ENCODE data around the gene ZSWIM5.
"Not testable (repeated sequence)": the region's sequence is repeated elsewhere in the genome, so short reads cannot be mapped to it uniquely, and the experiment has no call there.

The ZSWIM5 gene

DNA sequence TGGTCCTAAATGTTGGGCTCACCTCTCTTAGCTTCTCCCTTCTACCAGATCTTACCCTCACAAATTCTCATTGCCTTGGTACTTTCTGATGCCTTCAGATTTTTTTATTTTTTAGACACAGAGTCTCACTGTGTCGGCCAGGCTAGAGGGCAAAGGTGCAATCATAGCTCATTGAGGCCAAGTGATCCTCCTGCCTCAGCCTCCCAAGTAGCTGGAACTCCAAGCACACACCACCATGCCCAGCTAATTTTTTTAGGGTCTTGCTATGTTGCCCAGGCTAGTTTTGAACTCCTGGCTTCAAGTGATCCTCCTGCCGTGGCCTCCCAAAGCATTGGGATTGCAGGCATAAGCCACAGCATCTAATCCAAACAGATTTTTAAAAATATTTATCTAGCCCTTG is 69.4 kb downstream of the ZSWIM5 start:
- DNase-seq = no peak

DNA sequence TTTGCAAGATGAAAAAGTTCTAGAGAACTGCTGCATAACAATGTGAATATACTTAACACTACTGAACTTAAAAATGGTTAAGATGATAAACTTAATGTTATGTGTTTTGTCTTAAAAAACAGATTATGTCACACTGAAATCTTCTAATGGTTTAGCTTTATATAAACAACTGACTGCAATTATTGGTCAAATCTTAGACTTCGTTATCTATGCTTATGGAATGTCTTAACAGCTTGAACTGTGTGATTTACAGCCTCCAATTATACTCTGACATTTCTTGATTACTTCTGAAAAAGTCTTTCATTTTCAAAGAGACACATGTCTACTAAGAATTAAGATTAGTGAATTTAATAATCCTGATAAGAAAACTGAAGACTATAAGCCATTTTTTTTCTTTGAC is 71.1 kb downstream of the ZSWIM5 start:
- no peak for DNase-seq

GRCh38 chr1:45134461-45134873 is 71.9 kb downstream of the ZSWIM5 start:
- DNase-seq = no peak

DNA sequence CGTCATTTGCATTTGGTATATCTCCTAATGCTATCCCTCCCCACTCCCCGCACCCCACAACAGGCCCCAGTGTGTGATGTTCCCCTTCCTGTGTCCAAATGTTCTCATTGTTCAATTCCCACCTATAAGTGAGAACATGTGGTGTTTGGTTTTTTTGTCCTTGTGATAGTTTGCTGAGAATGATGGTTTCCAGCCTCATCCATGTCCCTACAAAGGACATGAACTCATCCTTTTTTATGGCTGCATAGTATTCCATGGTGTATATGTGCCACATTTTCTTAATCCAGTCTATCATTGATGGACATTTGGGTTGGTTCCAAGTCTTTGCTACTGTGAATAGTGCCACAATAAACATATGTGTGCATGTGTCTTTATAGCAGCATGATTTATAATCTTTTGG is 73.7 kb downstream of the ZSWIM5 start:
- DNase-seq = not testable (repeated sequence)

DNA sequence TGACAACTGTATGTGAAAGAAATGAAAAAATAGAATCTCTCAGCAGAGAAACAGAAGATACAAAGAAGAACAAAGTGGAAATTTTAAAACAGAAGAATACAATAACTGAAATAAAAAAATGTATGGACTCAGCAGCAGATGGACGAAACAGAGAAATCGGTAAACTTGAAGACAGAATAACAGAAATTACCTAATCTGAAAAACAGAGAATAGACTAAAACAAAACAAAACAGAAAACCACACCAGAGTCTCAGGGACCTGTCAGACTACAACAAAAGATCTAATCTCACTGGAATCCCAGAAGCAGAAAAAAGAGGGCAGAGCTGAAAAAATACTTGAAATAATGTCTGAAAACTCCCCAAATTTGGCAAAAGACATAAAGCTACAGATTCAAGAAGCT is 83.0 kb downstream of the ZSWIM5 start:
- no peak for DNase-seq

DNA sequence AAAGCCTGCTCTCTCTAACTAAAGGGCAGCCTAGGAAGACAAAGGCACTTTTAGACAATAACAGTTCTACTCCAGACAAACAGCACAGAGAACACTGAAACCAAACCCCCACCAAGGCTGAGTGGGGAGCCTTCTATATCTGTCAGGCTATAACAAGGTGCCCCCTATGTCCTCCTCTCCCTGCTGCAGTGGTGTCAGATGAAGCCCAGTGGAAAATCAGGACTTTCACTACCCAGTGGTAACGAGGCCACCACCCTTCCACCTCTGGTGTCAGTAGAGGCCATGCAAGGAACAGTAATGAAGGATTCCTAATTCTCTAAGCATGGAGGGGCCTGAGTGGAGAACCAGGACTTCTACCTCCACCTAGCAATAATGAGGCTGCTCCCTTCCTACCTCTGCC is 83.7 kb downstream of the ZSWIM5 start:
- no peak for DNase-seq

GRCh38 chr1:45117766-45118165 is 88.6 kb downstream of the ZSWIM5 start:
- no peak for DNase-seq

DNA sequence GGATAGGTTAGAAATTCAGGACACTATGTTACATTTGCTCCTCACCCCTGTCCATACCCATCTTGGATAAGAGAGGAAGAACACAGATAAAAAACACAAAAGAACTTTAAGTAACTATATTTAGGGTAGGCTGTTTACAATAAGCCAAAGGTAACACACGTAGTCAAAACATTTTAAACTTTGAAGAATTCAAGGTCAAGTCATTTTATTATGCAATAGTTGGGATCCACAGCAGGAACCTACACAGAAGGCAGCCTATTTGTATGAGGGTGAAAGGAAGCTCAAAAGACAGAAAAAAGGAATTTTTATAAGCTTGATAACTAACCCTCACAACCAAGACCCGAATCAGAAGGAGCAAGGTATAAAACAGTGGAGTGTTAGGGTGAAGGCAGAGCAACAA is 89.6 kb downstream of the ZSWIM5 start:
- no peak for DNase-seq

GRCh38 chr1:45116340-45116739 is 90.1 kb downstream of the ZSWIM5 start:
- no peak for DNase-seq

DNA sequence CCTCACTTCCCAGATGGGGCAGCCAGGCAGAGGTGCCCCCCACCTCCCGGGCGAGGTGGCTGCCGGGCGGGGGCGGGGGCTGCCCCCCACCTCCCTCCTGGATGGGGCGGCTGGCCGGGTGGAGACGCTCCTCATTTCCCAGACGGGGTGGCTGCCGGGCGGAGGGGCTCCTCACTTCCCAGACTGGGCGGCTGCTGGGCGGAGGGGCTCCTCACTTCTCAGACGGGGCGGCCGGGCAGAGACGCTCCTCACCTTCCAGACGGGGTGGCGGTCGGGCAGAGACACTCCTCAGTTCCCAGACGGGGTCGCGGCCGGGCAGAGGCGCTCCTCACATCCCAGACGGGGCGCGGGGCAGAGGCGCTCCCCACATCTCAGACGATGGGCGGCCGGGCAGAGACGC is 91.2 kb downstream of the ZSWIM5 start:
- DNase-seq = not testable (repeated sequence)

DNA sequence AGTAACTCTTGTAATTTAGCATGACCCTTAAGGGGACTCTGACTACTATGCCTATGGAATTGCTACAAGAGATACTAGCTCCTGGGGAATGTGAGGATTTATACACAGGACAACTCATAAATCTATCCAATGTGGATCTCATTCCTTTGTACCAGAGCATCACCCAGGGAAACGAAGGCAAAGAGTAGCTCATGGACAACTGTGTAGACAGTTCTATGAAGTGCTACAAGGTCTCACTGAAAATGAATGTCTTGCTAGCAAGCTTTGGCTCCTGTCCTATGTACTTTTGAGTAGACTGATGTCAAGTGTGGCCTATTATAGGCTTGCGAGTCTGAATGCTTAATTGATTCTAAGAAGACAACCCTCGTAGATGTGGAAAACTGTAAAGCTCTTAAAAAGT is 93.7 kb downstream of the ZSWIM5 start:
- DNase-seq = no peak

DNA sequence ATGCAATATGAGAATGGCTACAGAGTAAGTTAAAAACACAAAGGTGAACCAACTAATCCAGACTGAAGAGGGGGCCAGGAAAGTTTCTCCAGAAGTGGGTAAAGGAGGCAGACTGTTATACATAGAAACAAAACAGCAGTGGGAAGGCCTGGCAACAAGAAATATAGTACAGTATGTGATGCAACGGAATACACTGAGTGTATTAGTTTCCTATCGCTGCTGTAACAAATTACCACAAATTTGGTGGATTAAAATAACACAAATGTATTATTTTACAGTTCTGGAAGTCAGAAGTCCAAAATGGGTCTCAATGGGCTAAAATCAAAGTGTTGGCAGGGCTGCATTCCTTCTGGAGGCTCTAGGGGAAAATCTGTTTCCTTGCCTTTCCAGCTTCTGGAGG is 95.2 kb downstream of the ZSWIM5 start:
- no peak for DNase-seq

DNA sequence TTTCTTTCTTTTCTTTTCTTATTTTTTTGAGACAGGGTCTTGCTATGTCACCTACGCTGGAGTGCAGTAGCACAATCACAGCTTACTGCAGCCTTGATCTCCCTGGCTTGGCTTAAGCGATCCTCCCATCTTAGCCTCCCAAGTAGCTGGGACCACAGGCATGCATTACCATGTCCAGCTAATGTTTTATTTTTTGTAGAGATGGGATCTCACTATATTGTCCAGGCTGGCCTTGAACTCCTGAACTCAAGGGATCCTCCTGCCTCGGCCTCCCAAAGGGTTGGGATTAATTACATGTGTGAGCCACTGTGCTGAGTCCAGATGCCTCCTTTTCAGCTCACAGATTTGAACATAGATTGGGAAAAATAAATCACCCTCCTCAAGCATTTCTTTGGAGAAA is 98.6 kb downstream of the ZSWIM5 start:
- DNase-seq = no peak

DNA sequence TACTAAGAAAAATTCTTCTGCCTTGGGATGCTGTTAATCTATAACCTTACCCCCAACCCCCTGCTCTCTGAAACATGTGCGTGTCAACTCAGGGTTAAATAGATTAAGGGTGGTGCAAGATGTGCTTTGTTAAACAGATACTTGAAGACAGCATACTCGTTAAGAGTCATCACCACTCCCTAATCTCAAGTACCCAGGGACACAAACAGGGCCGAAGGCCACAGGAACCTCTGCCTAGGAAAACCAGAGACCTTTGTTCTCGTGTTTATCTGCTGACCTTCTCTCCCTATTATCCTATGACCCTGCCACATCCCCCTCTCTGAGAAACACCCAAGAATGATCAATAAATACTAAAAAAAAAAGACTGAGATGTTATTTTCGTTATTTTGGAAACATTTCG is 99.5 kb downstream of the ZSWIM5 start:
- DNase-seq = not testable (repeated sequence)

- DNase-seq = not testable (repeated sequence)
Measured at GRCh38 chr1:45106156-45106545, 100.3 kb downstream of the ZSWIM5 start.

- not testable (repeated sequence) for DNase-seq
Measured at GRCh38 chr1:45105486-45106155, 100.8 kb downstream of the ZSWIM5 start.

DNA sequence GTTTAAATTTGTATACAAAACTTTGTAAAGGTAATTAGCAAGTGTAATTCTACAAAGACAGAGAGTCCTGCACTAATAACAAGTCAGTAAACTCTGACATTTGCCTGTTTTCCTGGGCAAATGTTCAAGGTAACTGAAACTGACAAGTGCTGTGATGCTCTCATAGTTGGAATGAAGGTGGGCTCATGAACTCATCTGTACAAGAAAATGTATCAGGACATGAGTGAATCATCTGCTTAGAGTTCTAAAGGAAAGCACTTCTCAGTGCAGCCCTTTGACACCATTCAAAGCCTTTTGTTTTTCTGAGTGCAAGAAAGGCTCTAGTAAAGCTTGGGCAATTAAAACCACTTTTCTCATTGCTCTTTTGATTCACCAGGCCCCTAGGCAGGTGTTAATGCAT is 102.9 kb downstream of the ZSWIM5 start:
- no peak for DNase-seq

- DNase-seq = no peak
Measured at GRCh38 chr1:45101947-45102346, 104.5 kb downstream of the ZSWIM5 start.

DNA sequence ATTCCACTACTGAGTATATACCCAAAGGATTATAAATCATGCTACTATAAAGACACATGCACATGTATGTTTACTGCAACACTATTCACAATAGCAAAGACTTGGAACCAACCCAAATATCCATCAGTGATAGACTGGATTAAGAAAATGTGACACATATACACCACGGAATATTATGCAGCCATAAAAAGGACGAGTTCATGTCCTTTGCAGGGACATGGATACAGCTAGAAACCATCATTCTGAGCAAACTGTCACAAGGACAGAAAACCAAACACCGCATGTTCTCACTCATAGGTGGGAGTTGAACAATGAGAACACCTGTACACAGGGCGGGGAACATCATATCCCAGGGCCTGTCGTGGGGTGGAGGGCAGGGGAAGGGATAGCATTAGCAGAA is 104.9 kb downstream of the ZSWIM5 start:
- DNase-seq = not testable (repeated sequence)

DNA sequence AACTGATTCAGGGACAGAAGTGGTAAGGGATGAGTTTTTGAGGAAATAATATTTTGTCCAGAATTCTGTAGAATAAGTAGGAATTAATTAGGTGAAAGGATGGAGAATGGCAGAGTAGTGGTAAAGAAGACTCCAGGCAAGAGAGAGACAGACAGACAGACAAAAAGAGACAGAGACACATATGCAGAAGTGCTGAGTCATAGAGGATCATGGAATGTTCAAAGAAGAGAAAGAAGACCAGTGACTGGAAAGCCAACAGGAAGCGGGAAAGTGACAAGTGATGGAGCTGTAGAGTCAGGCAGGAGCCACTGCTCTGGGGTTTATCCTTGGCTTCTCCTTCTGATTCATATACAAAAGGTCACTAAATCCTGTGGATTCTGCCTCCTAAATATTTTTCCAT is 108.5 kb downstream of the ZSWIM5 start:
- DNase-seq = no peak

GRCh38 chr1:45097079-45097478 is 109.3 kb downstream of the ZSWIM5 start:
- no peak for DNase-seq

DNA sequence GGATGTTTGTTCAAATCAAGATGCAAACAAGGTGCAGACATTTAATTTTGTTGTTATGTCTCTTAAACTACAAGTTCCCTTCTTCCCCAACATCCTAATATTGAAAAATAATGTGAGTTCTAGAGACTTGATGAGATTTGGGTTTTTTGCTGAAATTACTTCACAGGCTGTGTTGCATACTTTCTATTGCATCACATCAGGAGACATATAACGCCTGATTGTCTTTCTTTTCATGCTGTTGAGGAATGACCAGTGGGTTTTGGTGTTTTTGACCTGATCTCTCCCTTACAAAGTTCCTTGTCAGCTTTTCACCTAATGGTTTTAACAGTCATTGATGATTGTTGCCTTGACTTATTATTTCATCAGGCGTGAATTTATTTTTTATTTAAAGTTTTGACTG is 111.0 kb downstream of the ZSWIM5 start:
- DNase-seq = no peak

- not testable (repeated sequence) for DNase-seq
Measured at GRCh38 chr1:45094371-45094770, 112.0 kb downstream of the ZSWIM5 start.

GRCh38 chr1:45093334-45093733 is 113.1 kb downstream of the ZSWIM5 start:
- DNase-seq = no peak

GRCh38 chr1:45089711-45090110 is 116.7 kb downstream of the ZSWIM5 start:
- no peak for DNase-seq

DNA sequence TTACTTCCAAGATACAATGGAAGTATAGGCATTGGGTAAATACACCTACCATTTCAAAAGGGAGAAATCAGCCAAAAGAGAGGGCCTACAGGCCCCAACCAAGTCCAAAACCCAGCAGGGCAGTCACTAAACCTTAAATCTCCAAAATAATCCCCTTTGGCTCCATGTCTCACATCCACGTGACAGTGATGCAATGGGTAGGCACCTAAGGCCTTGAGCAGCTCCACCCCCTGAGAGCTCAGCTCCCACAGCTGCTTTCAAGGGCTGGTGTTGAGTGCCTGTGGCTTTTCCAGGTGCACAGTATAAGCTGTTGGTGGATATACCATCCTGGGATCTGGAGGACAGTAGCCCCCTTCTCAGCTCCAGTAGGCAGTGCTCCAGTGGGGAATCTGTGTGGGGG is 121.8 kb downstream of the ZSWIM5 start:
- DNase-seq = no peak
